GM10248 (cell line): ENCODE data around the gene NKD2.

Source experiments
- CTCF ChIA-PET: fragments of 300-600 bp; sonication (Branson Sonifier 250); formaldehyde crosslinking; extraction: SDS; loops from one replicate; lab custom pipeline; 2021; ENCODE audit warnings: antibody characterized with exemption; lab: Yijun Ruan, JAX
- POLR2A ChIA-PET: fragments of 350-650 bp; sonication (Branson Sonifier 250); formaldehyde crosslinking; extraction: SDS; loops from one replicate; lab custom pipeline; 2020; ENCODE audit warnings: antibody characterized with exemption; lab: Yijun Ruan, JAX
- DNase-seq: peaks from one replicate; pipeline ENCODE4 v3.0.0; 2012; ENCODE audit errors: extremely low spot score
- CTCF ChIP-seq: IDR thresholded peaks from 2 replicates; pipeline ENCODE4 v1.5.1; 2012; ENCODE audit warnings: mild to moderate bottlenecking, low read depth; ENCODE audit errors: extremely low read depth, missing control alignments, control extremely low read depth

NKD2 gene

GRCh38 chr5:1077026-1077425, 68.4 kb downstream of the NKD2 start:
- DNase-seq: no peak
- CTCF ChIA-PET: no interaction called here

GRCh38 chr5:1077491-1078020, 69.0 kb downstream of the NKD2 start:
- POLR2A ChIA-PET: no interaction called here
- no peak for DNase-seq
- CTCF ChIA-PET: no interaction called here
- no peak for TF ChIP-seq CTCF

More at GRCh38 chr5:1077026-1077425, 68.4 kb downstream of the NKD2 start:
- POLR2A ChIA-PET: no interaction called here
- no peak for TF ChIP-seq CTCF

GRCh38 chr5:1078206-1078605, 69.6 kb downstream of the NKD2 start:
- no peak for DNase-seq
- ChIA-PET POLR2A (no interaction called here), CTCF (no interaction called here)
- TF ChIP-seq CTCF: no peak

GRCh38 chr5:1078851-1079250, 70.2 kb downstream of the NKD2 start:
- ChIA-PET POLR2A (no interaction called here), CTCF (no interaction called here)
- TF ChIP-seq CTCF: no peak
- DNase-seq: no peak

GRCh38 chr5:1079486-1079885, 70.9 kb downstream of the NKD2 start:
- no peak for TF ChIP-seq CTCF
- ChIA-PET CTCF (no interaction called here), POLR2A (no interaction called here)
- DNase-seq: no peak

- no peak for DNase-seq
- ChIA-PET CTCF (no interaction called here), POLR2A (no interaction called here)
- TF ChIP-seq CTCF: no peak
Observed at GRCh38 chr5:1079961-1080360, 71.4 kb downstream of the NKD2 start.

- ChIA-PET POLR2A (no interaction called here), CTCF (no interaction called here)
- no peak for TF ChIP-seq CTCF
- no peak for DNase-seq
Observed at GRCh38 chr5:1080432-1080831, 71.8 kb downstream of the NKD2 start.
